PFSK-1 (cell line): ENCODE measurements around the gene ADAP1.

Source experiments
- FOXP2 ChIP-seq: optimal IDR thresholded peaks from 2 replicates; pipeline ENCODE3; 2011; ENCODE audit warnings: borderline replicate concordance, control low read depth, inconsistent platforms; ENCODE audit not compliant: insufficient read depth; ENCODE audit errors: extremely low read length, extremely low read depth
- POLR2AphosphoS5 ChIP-seq: IDR thresholded peaks from 2 replicates; pipeline ENCODE4 v1.6.1; 2012; ENCODE audit warnings: low read depth, mild to moderate bottlenecking, control low read depth, low read length, moderate library complexity
- SIN3A ChIP-seq: IDR thresholded peaks from 2 replicates; pipeline ENCODE4 v1.6.1; 2012; ENCODE audit warnings: mild to moderate bottlenecking, low read length, moderate library complexity, borderline replicate concordance; ENCODE audit not compliant: insufficient read depth
- TAF1 ChIP-seq: IDR thresholded peaks from 2 replicates; pipeline ENCODE4 v1.6.1; 2012; ENCODE audit warnings: low read length, control low read depth, borderline replicate concordance; ENCODE audit not compliant: insufficient read depth
- TF ChIP-seq, protein P1 (sequence below), 2 experiments: IDR thresholded peaks; 2 replicates each; pipeline versions ENCODE4 v1.6.1 to v1.8.0; 2011 to 2012; ENCODE audit warnings: low read depth in 2 of 2, low read length in 2 of 2, control low read depth in 1 of 2, inconsistent platforms in 1 of 2, mild to moderate bottlenecking in 1 of 2, moderate library complexity in 1 of 2; ENCODE audit not compliant: insufficient read depth in 1 of 2

Gene ADAP1

DNA sequence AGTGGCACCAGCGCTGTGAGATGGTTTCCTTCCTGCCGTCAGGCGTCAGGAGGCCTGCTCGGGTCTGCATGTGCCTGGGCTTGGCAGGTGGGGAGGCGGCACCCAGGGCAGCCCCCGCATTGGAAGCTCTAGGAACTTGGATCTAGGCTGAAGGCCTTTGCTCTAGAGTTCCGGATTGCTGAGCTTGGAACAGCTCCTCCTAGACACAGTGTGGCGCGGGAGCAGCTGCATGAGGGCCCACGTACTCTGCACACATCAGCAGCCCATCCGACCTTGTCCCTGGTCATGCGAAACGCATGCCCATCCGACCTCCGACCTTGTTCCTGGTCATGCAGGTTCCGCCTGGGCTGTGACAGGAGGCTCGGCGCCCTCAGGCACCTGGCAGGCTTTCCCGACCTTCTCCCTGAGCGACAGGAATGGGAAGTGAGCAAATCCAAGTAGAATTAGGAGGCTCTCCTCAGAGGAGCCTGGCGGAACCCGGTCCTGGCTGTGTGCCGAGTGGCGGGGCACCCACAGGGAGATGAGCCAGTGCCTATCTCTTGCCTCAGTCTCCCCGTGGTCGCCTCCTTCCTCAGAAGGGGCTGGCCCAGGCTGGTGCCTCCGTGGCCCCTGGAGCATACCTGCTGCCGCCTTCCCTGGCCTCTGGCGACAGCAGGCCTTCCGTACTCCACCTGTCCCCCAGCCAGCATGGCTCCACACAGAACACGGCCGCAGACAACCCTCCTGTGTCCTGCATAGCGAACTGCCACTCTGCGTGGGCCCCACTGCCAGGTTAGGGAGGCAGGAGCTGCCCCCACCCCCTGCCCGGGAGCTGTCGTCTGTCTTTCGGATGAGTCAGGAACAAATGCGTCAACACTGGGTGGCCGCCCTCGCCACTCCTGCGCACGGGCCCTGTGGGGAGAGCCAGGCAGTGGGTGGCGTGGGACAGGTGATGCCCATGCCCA is 66.1 kb downstream of the ADAP1 start:
- TF ChIP-seq FOXP2 = no peak
- no peak for TF ChIP-seq TAF1
- TF ChIP-seq SIN3A = no peak
- TF ChIP-seq, protein P1, sequence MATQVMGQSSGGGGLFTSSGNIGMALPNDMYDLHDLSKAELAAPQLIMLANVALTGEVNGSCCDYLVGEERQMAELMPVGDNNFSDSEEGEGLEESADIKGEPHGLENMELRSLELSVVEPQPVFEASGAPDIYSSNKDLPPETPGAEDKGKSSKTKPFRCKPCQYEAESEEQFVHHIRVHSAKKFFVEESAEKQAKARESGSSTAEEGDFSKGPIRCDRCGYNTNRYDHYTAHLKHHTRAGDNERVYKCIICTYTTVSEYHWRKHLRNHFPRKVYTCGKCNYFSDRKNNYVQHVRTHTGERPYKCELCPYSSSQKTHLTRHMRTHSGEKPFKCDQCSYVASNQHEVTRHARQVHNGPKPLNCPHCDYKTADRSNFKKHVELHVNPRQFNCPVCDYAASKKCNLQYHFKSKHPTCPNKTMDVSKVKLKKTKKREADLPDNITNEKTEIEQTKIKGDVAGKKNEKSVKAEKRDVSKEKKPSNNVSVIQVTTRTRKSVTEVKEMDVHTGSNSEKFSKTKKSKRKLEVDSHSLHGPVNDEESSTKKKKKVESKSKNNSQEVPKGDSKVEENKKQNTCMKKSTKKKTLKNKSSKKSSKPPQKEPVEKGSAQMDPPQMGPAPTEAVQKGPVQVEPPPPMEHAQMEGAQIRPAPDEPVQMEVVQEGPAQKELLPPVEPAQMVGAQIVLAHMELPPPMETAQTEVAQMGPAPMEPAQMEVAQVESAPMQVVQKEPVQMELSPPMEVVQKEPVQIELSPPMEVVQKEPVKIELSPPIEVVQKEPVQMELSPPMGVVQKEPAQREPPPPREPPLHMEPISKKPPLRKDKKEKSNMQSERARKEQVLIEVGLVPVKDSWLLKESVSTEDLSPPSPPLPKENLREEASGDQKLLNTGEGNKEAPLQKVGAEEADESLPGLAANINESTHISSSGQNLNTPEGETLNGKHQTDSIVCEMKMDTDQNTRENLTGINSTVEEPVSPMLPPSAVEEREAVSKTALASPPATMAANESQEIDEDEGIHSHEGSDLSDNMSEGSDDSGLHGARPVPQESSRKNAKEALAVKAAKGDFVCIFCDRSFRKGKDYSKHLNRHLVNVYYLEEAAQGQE (IDR thresholded peaks at IDR 0.05; ENCODE audit: insufficient read depth in 1 of 2, low read depth in 2 of 2, low read length in 2 of 2) = no peak
- TF ChIP-seq POLR2AphosphoS5 = no peak

DNA sequence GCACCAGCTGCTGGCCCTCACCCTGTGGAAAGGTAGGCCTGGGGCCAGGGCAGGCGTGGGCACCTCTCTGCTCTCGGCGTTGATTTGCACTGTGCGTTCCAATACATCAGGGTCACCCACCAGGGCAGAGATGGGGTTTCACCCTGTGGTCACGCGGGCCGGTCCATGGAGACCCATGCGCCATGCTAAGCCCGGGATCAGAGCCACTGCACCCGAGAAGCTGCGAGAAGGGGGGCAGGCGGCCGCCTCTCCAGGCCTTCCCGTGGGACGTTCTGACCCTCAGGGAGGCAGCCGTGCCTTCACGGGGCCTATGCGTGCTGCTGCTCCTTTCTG is 67.0 kb downstream of the ADAP1 start:
- TF ChIP-seq POLR2AphosphoS5 = no peak

DNA sequence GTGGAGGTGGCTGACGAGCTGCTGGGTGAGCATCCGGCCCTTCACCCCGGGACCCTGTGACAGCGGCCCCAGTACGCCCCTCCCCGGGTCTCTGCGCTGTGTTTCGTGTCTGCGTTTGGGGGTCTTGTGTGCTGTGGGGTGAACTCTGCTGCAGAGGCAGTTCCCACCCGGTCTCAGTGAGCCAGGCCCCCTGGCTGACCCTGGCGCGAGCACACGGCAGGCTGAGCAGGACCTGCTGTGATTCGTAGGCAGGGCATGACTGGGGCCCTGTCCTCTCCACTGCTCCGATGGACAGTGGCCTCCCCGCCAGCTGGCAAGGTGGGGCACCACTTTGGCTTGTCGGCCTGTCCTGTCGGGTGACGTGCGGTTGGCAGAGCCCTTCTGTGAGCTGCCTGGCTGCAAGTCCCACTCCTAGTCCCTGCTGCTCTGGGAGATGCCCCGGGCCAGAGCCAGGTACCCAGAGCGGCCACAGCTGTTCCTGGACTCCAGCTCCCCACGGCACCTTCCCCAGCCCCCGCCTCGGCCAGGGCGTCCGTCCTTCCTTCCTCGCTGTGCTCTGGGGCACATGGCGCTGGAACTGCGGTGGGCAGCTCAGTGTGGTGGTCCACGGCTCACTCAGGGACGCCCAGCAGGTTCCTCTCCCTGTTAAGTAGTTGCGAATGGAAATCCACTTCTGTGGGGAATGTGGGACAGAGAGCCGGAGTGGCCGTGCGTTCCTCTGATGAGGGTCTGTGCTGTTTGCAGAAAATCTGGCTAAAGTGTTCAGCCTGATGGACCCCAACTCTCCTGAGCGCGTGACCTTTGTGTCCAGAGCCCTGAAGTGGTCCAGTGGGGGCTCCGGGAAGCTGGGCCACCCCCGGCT is 67.6 kb downstream of the ADAP1 start:
- TF ChIP-seq, protein P1 (IDR thresholded peaks at IDR 0.05; ENCODE audit: insufficient read depth in 1 of 2, low read depth in 2 of 2, low read length in 2 of 2) = no peak
- TF ChIP-seq FOXP2 (no peak), POLR2AphosphoS5 (no peak), SIN3A (no peak), TAF1 (no peak)

DNA sequence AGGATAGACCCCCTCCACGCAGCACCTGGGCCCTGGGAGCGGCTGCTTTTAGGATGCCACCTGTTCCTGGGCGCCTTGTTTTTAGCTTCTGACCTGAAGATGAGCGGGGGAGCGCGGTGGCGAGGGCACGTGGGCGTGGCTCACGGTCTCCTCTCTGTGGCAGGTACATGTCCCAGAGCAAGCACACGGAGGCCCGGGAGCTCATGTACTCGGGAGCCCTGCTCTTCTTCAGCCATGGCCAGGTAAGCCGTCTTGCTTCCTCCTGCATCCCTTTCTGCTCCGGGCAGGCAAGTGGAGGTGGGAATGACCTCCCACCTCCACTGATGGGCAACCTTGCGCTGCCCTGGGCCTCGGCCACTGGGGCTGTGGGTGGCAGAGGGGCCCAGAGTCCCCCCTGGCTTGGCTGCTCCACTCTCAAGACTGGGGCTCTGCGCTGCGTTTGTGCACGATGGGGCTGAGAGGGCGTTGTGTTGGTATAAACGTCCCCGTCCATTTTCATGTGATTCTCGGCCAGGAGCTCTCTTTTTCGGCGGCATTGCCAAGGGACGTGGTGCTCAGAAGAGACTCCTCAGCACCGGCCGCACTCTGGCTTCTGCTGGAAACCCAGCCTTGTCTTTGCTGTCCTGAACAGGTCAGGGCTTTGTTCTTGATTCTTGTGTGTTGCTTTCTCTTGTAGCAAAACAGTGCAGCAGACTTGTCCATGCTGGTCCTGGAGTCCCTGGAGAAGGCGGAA is 68.4 kb downstream of the ADAP1 start:
- TF ChIP-seq, protein P1 (IDR thresholded peaks at IDR 0.05; ENCODE audit: insufficient read depth in 1 of 2, low read depth in 2 of 2, low read length in 2 of 2) = no peak
- no peak for TF ChIP-seq POLR2AphosphoS5
- TF ChIP-seq FOXP2 = no peak
- TF ChIP-seq SIN3A = no peak
- no peak for TF ChIP-seq TAF1

DNA sequence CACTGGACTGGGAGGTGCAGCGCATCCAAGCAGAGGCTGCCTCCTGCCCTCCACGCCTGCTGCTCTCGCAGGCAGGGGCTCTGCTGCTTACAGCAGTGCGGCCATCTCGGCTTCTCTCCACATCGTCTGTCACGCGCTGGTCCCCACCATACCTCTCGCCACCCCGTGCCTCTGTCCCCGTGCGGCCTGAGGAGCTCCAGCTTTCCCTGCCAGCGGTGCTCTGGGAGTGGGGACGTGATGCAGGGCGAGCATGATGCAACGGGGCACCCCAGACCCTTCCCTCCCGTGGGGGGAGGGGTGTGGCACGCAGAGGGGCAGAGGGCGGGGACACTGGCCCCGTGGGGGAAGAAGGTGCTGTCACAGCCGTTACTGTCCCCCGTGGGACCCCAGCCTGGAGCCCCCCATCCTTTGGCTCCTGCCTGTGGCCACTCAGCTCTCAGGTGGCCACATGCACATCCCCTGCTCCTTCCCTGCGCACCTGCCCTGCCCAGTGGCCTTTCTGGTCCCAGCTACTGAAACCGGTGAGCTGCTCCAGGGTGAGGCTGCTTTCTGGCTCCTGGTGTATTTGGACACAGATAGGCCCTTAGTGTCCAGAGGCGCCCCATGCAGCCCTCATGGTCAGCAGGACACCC is 69.1 kb downstream of the ADAP1 start:
- TF ChIP-seq FOXP2 = no peak
- TF ChIP-seq, protein P1 (IDR thresholded peaks at IDR 0.05; ENCODE audit: insufficient read depth in 1 of 2, low read depth in 2 of 2, low read length in 2 of 2) = no peak
- no peak for TF ChIP-seq TAF1
- no peak for TF ChIP-seq POLR2AphosphoS5
- TF ChIP-seq SIN3A = no peak
